Amygdala (tissue), 56 donors: ENCODE measurements around the gene WDR75.
"Not testable (repeated sequence)": the region's sequence is repeated elsewhere in the genome, so short reads cannot be mapped to it uniquely, and the experiment has no call there.

Experiments
- DNase-seq, 56 donors: peaks; one replicate each; lab custom pipeline; 2025; lab: John Stamatoyannopoulos, UW

The WDR75 gene

GRCh38 chr2:189440947-189441708 lies at the start of gene WDR75:
WDR75 (plus strand) TSS chr2:189441474; CDS start chr2:189441493, 19 bp downstream.
- peak; percentile 58 to 96 (median 89) for DNase-seq

DNA sequence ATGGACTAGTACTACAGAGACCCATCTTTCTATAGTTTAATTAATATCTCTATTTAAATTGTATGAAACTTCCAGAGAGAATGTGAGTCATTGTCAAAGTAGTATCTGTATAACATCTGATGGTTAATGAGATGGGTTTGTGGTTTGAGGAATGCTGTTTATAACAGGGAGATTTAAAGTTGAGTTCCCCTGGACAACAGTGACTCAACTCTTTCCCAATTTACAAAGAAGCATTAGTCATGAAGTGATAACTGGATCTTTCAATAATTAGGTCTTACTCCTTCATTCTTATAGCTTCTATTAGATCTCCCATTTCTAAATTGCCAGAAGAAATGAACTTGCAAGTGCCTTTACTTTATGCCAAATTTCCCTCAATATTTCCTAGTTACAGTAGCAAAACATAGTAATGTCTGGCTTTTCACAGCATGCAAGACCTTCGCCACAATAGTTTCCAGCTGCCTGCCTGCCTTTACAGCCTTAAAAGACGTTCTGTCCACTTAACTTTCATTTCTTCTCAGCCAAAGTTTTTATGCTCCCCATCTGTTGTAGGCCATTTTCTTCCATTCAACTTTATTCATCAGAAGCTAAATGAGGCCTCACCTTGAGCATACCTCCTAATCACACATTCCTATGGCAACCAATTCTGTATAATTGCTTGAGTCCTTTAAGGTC lies 47.7 kb upstream of the WDR75 start:
- no peak for DNase-seq

DNA sequence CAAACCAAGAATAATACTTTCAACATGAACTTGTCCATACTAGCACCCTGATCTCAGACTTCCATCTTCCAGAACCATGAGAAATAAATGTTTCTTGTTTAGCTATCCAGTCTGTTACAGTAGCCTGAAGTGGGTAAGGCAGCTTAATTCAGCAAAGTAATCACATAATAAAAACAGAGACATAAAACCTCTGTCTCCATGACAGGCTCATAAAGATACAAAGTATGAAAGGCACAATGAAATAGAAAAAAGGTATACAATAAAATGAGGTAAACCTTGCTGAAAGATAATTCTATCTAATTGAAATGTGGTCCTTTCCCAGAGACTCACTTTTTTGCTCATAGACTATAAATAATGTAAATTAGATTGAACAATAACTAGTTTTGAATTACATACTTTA lies 46.7 kb upstream of the WDR75 start:
- DNase-seq, result no peak

DNA sequence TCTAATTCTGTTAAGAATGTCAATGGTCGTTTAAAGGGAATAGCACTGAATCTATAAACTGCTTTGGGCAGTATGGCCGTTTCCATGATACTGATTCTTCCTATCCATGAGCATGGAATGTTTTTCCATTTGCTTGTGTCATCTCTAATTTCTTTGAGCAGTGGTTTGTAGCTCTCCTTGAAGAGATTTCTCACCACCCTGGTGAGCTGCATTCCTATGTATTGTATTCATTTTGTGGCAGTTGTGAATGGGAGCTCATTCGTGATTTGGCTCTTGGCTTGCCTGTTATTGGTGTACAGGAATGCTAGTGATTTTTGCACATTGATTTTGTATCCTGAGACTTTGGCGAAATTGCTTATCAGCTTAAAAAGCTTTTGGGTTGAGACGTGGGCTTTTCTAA lies 38.3 kb upstream of the WDR75 start:
- DNase-seq, result no peak

- DNase-seq, result no peak
Observed at GRCh38 chr2:189406586-189407233, 34.6 kb upstream of the WDR75 start.

- no peak for DNase-seq
Observed at GRCh38 chr2:189407281-189408209, 33.7 kb upstream of the WDR75 start.

DNA sequence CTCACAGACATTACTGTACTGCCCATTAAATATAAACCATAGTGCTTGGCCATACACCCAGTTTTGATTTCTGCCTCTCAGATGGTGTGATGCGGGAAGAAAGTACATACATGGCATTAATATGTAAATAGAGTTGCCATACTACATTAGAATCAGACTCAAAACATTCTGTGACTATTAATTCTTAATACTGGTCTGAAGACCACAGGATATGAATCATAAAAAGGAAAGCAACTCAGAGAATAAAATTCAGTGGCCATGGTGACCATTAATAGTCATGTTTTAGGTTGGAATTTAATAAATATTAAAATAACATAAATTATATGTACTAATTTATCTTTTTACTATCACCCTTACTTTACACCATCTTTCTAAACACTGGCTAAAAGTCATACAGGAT lies 33.0 kb upstream of the WDR75 start:
- DNase-seq, result no peak

DNA sequence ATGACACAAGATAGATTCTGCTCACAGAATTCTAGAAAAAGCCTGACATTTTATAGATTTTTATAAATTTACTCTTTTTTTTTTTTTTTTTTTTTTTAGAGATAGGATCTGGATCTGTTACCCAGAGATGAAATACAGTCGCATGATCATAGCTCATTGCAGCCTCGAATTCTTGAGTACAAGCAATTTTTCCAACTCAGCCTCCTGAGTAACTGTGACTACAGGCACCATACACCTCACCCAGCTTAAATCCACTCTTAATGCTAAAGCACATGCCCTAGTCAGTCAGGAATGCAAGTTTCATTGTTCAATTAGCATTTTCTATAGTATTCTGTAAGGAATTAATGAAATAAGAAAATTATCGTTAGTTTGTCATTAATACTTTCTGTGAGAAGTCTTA lies 32.1 kb upstream of the WDR75 start:
- no peak for DNase-seq

DNA sequence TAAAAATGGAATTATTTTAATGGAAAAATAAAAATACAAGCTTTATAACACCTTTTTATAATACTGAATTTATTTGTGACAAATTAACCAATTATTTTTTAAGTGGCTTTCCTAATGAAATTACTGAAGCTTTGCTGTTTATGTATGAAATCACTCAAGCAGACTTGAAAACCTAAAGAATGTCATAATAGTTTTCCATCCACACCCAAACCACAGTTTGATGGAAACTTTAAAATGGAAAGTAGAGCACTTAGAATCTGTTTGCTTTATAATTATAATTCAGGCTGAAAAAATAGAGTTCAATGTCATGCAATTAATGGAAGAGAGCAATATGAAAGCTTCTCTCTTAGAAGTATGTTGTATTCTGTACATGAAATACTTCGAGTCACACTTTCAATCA lies 31.6 kb upstream of the WDR75 start:
- no peak for DNase-seq

DNA sequence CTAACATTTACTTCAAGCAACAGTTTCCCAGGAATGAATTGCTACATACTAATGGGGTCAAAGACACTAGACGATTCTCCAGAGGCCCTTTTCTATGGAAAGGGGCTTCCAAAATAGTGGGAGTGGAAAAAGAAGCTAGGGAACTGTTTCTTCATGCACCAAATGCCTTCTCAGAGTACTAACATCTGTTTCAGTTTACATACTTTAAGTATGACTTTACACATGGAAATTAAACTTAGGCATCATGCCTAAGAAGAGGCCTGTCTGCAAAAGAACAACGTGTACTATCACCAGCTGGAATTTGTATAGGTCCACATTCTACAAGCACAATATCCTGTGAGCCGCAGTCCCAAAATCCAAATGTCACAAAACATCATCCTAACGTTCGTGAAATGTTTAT lies 29.4 kb upstream of the WDR75 start:
- DNase-seq, result no peak

- peak in 17 of 56 donors; percentile 0 to 40 (median 9) for DNase-seq
Observed at GRCh38 chr2:189412330-189412953, 28.8 kb upstream of the WDR75 start.

- no peak for DNase-seq
Observed at GRCh38 chr2:189413249-189413648, 28.0 kb upstream of the WDR75 start.

GRCh38 chr2:189421644-189422043 lies 19.6 kb upstream of the WDR75 start:
- DNase-seq, result no peak

GRCh38 chr2:189424961-189425360 lies 16.3 kb upstream of the WDR75 start:
- no peak for DNase-seq

GRCh38 chr2:189425676-189426075 lies 15.6 kb upstream of the WDR75 start:
- no peak for DNase-seq

GRCh38 chr2:189426886-189427285 lies 14.4 kb upstream of the WDR75 start:
- no peak for DNase-seq

- no peak for DNase-seq
Observed at GRCh38 chr2:189427872-189428271, 13.4 kb upstream of the WDR75 start.

DNA sequence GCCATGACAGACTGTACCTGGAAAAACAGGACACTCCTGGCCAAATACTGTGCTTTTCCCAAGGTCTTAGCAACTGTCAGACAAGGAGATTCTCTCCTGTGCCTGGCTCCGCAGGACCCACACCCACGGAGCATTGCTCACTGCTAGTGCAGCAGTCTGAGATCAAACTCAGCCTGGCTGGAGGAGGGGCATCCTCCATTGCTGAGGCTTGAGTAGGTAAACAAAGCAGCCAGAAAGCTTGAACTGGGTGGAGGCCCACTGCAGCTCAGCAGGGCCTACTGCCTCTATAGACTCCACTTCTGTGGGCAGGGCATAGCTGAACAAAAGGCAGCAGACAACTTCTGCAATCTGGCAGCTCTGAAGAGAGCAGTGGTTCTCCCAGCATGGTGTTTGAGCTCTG lies 10.8 kb upstream of the WDR75 start:
- DNase-seq, result not testable (repeated sequence)

- DNase-seq, result not testable (repeated sequence)
Observed at GRCh38 chr2:189435803-189436202, 5.5 kb upstream of the WDR75 start.

DNA sequence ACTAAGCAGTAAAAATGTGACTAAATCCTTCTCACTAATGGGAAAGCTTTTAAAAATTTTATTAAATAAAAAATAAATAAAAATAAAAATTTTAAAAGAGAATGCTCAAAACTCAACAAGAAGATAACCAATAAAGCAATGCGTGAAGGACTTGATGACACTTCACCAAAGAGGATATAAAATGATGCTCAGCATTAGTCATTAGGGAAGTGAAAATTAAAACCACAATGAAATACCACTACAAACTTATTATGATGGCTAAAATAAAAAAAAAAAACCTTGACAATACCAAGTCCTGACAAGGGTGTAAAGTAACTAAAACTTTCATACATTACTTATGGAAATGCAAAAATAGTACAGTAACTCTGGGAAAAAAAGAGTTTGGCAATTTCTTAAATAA lies 3.3 kb upstream of the WDR75 start:
- no peak for DNase-seq
